GM11168 (cell line): ENCODE results near the gene RNF44.
"Not testable (repeated sequence)": the region's sequence is repeated elsewhere in the genome, so short reads cannot be mapped to it uniquely, and the experiment has no call there.

Experiments used
- in situ Hi-C: fragments of 300-500 bp; cut with MboI; formaldehyde crosslinking; loops from one replicate; pipeline ENCODE4 v1.12.0; 2022; ENCODE audit warnings: low sequenced_read_pairs; ENCODE audit not compliant: unreplicated experiment

Gene RNF44

DNA sequence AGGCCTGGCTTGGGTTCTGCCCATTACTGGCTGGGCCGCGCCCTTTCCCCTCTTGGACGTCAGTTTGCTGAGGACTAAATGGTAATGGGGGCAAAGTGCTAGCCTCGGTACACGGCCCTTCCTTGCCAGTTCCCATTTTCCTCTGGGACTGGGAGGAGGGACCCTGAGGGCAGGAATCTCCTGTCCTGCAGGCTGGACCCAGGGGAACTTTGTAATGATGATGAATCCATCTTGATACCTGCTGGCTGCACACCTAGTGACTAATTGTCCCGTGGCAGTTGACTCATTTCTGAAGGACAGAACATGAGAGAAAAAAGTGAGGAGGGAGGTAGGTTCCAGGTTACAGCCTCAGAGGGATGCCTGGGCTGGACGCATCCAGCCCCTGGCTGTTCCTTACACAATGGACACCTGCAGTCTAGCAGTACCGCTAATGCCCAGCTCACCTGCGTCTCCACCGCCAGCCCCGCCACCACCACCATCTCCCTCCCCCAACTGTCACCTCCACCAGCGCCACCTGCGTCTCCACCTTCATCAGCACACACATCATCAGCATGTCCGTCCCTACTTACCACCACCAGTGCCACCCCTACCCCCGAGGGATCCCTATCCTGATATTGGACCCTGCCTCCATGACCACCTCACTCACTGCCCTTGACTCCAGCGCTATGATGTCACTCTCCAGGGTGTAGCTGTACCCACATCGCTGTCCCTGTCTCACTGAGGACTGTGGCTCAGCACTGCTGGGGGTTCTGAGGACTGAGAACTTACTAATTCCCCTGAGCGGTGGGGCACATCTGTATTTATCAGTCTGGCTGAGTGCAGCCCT is 16.3 kb upstream of the RNF44 start:
- in situ Hi-C loops, result no loop called here

DNA sequence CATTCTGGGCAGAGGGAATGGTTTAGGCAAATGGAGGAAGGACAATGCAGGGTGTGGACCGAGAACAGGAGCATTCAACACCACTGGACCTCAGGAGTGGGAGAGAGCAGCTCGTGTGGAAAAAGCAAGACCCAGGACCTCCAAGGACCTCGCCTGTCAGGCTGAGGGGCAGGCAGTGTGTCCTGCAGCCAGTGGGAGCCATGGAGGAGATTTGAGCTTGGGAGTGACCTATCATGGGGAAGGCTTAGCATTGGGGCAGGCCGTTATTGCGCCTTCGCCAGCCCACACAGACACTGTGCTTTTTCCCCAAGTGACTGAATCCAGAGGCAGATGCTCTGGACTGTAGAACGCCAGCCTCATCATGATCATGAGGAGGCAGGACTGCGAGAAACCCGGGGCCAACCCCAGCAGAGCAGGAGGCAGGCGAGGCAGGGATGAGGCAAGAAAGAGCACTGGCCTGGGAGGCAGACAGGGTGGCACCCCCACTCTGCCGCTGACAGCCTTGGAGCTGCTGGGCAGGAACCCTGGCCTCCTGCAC is 15.2 kb upstream of the RNF44 start:
- in situ Hi-C loops, result no loop called here

DNA sequence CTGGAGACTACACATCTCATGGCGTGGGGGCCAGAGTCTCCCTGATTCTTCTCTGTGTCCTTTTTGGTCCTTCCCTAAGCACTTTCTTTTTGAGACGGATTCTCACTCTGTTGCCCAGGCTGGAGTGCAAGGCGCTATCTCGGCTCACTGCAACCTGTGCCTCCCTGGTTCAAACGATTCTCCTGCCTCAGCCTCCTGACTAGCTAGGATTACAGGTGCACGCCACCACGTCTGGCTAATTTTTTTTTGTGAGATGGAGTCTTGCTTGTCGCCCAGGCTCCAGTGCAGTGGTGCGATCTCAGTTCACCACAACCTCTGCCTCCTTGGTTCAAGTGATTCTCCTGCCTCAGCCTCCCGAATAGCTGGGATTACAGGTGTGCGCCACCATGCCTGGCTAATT is 13.7 kb upstream of the RNF44 start:
- in situ Hi-C loops, result not testable (repeated sequence)

DNA sequence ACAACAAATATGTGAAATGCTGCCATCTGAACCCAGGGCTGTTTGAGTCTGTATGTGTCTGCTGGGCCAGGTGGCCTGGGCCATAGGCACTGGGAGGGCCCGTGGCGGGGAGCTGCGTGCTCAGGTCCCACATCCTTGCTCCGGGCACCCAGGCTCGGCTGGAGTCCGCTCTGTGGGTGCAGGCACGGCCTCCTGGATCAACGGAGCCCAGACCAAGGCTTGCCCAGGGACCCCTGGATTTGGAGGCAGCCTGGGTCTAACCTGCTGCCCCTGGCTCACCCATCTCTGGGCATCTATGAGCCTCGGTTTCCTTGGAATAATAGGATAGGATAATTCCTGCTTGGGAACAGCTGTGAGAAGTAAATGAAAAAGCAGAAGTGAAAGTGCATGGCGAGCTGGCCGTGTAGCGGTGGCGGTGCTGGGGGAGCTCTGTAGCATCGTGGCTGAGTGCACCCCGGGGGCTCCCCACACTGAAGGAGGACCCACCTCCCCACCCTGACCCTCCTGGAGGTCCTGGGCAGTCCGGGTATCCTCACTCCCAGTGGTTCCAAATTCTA is 13.2 kb upstream of the RNF44 start:
- in situ Hi-C loops, result no loop called here

DNA sequence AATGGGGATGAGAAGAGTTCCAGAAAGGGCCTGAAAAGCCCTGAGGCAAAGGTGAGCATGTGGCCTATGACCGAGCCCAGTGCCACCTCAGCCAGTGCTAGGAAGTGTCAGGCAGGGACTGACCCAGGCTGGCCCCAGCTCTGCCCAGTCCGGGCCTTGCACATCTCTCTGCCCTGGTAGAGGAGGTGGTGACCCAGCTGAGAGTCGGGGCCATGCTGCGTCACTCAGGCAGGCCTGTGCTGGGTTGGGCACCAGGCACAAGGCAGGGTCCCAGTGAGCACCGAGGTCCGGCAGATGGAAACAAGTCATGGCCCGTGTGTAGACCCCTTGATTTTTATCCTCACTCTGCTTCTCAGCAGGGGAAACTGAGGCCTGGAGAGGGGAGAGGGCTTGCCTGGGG is 12.7 kb upstream of the RNF44 start:
- in situ Hi-C loops, result no loop called here

DNA sequence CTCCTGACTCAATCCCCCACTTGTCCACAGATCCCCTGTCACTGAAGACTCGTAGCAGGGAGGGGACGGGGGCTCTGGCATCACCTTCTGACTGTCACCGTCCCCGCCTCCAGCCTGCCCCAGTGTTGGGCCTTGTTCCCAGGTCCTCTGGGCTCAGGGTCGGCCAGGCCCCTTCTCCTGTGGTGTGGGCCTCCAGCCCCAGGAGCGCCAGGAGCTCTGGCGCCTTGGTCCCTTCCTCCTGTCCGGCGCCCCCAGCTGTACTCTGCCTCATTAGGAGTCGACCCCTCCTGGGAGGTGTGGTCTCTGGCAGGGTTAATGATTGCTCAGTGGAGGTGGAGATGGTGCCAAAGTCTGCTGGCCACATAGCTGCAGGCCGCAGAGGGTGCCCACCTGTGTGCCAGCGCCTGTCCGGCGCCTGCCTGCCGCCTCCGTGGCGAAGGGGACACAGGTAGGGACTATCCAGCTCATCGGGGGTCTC is 11.8 kb upstream of the RNF44 start, which contains the start of gene CDHR2:
Gene CDHR2 (plus strand): TSS at position 376 of the 478 bp plus-strand sequence. CDS start 16,011 bp downstream, outside the sequence.
- in situ Hi-C loops, result no loop called here

DNA sequence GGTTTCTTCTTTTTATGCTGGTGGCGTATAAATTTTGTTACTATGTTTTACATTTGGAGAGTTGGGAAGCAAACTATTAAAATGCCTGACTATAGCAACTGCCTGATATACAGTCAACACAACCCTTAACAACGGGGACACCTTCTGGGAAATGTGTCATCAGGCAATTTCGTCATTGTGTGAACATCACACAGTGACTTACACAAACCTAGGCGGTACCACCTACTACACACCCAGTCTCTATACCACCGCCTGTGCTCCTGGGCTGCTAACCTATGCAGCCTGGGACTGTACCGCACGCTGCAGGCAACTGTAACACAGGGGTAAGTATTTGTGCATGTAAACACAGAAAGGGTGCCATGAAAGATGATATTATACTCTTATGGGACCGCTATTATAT is 10.6 kb upstream of the RNF44 start:
- in situ Hi-C loops, result no loop called here

DNA sequence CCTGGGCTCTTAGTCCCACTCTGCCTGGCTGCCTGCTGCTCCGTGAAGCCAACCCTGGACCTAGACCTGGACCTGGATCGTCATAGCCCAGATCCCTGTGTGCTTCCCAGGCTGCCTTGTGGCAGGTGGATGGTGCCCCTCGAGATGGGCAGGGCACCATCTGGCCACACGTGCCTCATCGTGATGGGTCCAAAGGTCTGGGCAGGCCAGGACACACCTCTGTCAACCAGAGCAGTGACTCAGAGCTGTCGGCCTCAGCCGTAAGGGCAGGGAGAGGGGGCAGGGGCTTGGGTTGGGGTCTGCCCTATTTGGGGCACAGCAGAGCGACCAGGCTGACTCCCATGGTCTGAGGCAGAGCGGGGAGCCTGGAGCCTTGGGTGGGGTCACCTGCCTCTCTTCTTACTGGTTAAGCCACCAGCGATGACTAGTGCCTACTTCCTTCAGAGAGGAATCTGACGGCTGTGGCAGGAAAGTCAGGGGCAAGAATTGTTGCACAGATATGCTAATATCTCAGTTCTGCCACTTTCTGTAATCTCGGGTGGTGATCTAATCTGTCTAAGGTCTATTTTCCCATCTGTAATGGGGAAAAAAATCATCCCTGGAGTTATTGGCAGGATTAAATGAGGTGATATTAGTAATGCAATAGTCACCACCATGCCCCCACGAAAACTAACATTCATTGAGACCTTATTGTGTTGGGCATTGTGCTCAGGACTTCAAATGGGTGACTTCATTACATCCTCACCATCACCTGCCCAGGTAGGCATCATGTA is 8.7 kb upstream of the RNF44 start:
- in situ Hi-C loops, result no loop called here

DNA sequence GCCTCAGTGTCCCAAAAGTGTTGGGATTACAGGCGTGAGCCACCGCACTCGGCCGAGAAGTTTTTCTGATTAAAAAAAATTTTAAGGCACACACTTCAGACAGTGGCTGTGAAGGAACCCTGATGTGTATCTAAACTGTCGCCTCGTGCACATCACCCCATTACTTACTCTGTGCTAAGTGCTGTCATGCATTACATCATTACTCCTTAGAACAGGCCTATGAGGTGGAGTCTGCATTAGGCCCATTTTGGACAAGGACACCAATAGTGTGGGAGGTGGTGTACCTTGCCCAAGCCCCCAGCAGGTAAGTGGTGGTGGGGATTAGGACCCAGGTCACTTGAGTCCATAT is 8.2 kb upstream of the RNF44 start:
- in situ Hi-C loops, result no loop called here

DNA sequence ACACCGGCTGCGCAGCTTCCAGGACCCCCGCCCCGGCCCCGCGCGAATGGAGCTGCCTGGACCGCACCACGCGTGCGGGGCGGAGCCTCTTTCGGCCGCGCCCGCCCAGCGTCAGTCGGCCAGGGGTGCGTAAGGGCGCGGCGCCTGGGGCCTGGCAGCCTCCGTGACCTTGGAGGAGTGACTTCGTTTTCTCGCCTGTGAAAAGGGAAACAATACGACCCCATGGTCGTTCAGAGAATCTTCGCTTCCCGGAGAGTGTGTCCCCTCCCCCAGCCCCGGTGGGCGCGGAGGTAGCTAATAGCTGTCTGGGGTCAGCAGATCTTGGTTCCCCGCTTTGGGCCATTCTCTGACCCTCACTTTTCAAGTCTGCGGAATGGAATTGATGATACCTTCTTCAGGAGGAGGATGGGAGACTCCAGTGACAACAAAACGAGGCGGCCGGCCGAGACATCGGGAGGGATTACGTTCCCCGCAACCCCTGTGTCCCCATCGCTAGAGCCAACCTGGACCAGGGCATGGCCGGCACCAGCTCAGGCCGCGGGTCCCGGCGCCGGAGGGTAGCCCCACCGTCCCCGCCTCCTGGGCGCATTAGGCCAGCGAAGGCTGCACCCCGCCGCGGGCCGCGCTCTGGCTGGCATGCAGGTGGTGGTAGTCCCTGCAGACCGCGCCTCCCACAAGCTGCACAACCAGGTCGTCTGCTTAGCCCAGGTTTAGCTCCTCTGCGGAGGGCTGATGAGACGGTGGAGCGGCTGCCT is 6.4 kb upstream of the RNF44 start:
- in situ Hi-C loops, result no loop called here

DNA sequence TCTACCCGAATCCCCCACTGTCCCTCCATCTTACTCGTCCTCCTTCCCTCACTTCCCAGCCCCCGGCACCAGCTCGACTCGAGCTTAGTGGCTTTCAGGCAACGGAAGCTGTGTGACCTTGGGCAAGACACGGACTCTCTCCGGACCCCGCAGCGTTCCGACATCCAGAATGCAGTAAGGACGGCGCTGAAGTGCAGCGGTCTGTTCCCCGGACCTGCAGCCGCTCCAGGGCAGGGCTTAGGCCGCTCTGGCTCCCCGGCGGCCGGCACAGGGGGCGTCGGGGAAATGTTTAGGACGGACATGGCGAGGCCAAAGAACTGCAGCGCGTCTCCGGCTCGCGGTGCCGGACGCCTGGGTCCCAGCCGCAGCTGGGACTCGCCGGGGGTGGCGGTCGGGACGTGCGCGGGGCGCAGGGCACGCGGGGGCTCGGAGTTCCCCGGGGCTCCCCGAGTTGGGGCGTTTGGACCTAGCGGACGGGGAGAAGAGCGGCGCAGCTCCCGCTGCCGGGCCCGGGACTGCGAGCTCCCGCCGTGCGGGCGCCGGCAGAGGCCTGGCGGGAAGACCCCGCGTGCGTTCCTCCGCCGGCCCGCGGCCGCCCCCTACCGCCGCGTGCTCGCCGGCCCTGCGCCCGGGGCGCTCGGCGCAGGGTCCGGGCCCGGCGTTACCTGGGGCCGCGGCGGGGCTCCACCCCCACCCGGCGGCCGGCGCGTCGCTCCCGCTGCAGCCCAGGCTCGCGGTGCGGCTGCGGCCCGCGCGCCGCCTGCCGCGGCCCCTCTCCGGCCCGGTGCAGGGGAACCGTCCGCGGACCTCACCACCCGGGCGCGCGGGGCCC is 5.6 kb upstream of the RNF44 start:
- in situ Hi-C loops, result no loop called here

DNA sequence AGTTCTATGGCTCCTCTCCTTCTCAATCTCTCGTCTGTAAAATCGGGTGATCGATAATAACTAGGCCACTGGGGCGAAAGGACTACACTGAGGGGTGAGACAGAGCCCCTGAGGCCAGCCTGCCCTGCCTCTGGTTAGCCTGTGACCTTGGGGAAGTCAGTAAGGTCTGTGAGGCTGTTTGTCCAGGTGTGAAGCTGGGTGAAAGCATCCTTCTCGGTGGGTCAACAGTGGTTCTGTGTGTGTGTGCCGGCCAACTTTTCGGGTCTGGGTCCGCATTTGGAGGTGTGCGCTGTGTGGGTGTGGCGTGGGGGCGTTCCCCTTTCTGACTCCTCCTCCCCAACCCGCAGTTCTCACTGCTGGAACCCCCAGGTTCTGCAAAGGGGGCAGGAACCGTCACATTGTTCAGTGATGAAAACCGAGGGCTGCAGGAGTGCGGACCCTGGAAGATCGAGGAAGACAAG is 5.0 kb upstream of the RNF44 start:
- in situ Hi-C loops, result no loop called here

DNA sequence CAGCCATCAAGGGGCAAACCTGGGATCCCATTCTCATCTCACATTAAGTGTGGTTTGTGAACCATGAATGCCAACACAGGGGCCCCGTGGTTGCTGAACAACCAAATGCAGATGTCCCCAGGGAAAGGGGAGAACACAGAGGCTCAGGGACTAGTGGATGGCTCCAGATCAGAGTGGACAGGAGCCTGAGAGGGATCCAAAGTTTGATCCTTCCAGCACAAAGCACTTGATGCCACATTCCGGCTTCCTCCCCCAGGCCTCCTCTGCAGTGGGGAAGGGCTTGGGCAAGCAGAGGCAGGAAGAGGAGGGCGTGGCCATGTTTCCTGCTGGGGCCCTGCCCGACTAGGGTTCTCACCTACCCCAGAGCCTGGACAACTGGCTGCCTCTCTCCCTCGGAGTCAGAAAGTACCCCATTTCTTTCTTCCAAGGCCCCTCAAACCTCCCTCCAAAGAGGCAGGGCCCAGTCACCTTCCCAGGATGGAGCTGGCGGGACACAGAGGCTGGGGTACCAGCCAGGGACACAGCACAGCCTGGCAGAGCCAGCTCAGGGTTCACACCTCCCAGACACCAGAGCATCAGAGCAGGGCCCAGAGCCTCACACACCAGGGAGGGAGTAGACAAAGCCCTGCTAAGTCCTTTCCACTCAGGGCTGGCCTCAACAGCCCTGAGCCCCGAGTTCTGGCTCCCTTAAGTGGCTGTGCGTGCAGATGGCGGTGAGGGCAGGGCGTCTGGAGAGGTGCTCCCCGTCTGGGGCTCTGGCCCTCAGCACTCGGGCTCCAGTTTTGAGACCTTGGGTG is 4.3 kb upstream of the RNF44 start:
- in situ Hi-C loops, result no loop called here

DNA sequence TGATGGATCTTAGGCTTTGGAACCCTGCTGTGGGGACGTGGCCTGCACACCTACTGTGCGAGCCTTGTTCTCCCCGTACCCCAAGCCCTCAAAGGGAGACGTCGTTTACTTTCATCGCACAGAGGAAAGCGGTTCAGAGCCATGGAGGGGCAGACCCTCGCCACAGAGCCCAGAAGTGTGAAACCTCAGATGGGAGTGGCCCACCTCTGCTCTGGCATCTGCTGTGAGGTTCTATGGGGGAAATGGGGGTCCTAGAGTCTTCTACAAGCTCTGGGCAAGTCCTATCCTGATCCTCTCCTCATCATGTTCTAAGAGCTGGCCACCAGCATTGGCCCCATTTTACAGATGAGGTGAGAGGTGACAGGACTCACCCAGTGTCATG is 3.7 kb upstream of the RNF44 start:
- in situ Hi-C loops, result no loop called here

DNA sequence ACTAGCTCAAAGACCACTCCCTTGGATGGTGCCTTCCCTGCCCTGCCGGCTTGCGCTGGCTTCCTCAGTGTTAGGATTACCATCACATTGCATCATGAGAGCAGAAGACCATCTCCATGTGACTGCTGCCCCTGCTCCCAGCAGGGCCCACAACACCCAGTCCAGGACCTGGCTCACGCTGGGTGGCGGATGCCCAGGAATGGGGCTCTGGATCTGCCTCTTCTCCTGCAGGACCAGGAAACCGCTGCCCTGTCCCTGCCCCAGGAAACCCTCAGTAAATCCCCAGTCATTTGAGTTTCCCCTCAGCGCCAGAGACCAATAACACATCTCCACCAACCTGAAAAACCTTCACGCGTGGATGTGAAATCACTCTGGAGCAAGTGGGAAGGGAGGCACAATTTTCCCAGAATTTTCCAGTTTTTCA is 3.3 kb upstream of the RNF44 start:
- in situ Hi-C loops, result no loop called here

DNA sequence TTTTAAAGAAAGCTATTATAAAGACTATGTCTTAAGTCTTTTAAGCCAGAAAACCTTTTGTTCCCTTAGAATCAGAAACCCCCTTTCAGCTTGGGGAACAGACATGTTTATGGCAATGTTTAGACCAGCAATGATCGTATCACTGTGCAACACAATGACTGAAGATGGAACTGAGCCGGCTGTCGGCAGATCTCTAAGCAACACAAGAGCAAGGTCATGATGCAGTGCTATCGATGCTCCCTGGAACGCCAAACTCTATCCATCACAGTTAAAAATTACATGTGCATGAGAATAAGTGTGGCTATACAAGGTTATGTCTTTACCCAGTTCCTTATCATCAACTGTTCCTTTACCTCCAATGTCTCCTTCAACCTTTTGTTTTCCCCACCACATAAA is 1.8 kb upstream of the RNF44 start:
- in situ Hi-C loops, result no loop called here

DNA sequence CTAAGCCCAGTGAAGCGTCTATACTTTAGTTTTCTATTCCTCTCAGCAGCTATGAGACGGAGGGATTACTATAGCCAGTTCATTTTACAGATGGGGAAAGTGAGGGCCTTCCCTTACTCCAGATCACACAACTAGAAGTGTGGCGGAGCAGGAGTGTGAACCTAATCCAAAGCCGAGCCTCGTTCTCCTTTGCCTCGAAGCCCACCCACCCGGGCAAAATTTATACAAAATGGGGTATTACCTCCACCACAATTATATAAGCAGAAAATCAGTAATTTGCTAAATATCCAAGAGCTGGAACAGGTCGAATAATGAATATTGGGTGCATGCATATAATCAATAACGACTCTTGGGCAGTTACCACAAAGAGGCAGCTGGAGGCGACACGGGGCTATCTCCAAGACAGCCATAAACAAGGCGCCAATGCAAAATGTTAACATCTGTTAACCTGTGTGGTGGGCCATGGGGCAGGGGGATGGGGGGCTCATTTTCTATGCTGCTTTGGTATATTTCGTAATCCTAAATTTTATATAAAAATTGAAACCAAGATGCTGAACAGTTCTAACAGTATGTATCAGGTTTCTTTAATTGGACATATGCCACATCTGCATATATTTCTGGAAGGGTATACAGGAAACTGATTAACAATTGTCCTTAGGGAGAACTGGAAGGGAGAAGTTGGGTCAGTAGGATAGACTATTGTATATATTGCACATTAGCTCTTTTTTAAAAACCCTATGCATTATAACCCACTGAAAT is 1.2 kb upstream of the RNF44 start:
- in situ Hi-C loops, result no loop called here
